Activated CD8-positive, alpha-beta memory T cell treated with anti-CD3 and anti-CD28 coated beads, Interleukin-2, amount 10 ng/mL, durations not matched to agents 7 days and 5 days (primary cell): ENCODE results near the gene NCAN. TPM values are rescaled to one million over a fixed set of nuclear protein-coding genes. Genes with fewer than 3 reads are reported as not detected.
"Not testable (repeated sequence)": the region's sequence is repeated elsewhere in the genome, so short reads cannot be mapped to it uniquely, and the experiment has no call there.

ENCODE experiments used
- ATAC-seq: fragments of 150-1000 bp; cut with Tn5 transposase; one replicate; pipeline ENCODE4 v1.10.0; 2021; ENCODE audit warnings: moderate library complexity
- CTCF ChIA-PET: fragments of 350-600 bp; sonication (Branson Sonifier 250); formaldehyde crosslinking; loops from one replicate; lab custom pipeline; 2021; ENCODE audit warnings: antibody characterized with exemption; lab: Charles Lee
- DNase-seq: peaks from one replicate; pipeline ENCODE4 v3.0.0-alpha.2; 2020
- H3K27ac Mint-ChIP-seq: one replicate; pipeline ENCODE4 v1.8.0; 2021; ENCODE audit warnings: mild to moderate bottlenecking, mixed read lengths
- H3K27me3 Mint-ChIP-seq: one replicate; pipeline ENCODE4 v1.8.0; 2021; ENCODE audit warnings: mixed read lengths
- H3K36me3 Mint-ChIP-seq: one replicate; pipeline ENCODE4 v1.8.0; 2021; ENCODE audit warnings: mild to moderate bottlenecking, mixed read lengths
- H3K4me1 Mint-ChIP-seq: one replicate; pipeline ENCODE4 v1.8.0; 2021; ENCODE audit warnings: mixed read lengths
- H3K4me3 Mint-ChIP-seq: one replicate; pipeline ENCODE4 v1.8.0; 2021; ENCODE audit warnings: mild to moderate bottlenecking, moderate library complexity, mixed read lengths
- H3K9me3 Mint-ChIP-seq: one replicate; pipeline ENCODE4 v1.8.0; 2022; ENCODE audit warnings: low read depth, mixed read lengths
- total RNA-seq, 2 experiments: library from RNA; stranded (reverse); gene quantifications; one replicate each; pipeline ENCODE4 v1.2.3, GENCODE V29; 2021

NCAN gene
- total RNA-seq, 2 experiments from 2014 or later, result 0.05 TPM; not detected in 1

- H3K36me3 Mint-ChIP-seq, result no peaks in the 10 kb centered on the region
- ATAC-seq (no peak), DNase-seq (no peak)
- no peaks in the 10 kb centered on the region for H3K9me3 Mint-ChIP-seq
- no peak overlapping the region for H3K27ac Mint-ChIP-seq
- no peak overlapping the region for H3K4me3 Mint-ChIP-seq
- CTCF ChIA-PET, result interaction anchor here (0.7 kb wide), 1 partner anchor 71 kb away, joined by 3 read pairs; no protein-coding TSS in a partner anchor
- H3K27me3 Mint-ChIP-seq, result peaks cover 38% of the 10 kb centered on the region
- H3K4me1 Mint-ChIP-seq, result no peaks in the 10 kb centered on the region
These were observed 5.3 kb downstream of the NCAN start for GRCh38 chr19:19217099-19217498.

- Mint-ChIP-seq H3K27me3 (peaks cover 26% of the 10 kb centered on the region), H3K4me3 (no peak overlapping the region), H3K9me3 (no peaks in the 10 kb centered on the region), H3K36me3 (no peaks in the 10 kb centered on the region), H3K4me1 (no peaks in the 10 kb centered on the region), H3K27ac (no peak overlapping the region)
- CTCF ChIA-PET, result no interaction called here
- ATAC-seq (no peak), DNase-seq (no peak)
These were observed 7.2 kb downstream of the NCAN start for GRCh38 chr19:19218911-19219310.

- DNase-seq, H3K4me1 Mint-ChIP-seq, H3K4me3 Mint-ChIP-seq, CTCF ChIA-PET, H3K9me3 Mint-ChIP-seq, ATAC-seq, H3K36me3 Mint-ChIP-seq, H3K27ac Mint-ChIP-seq: not testable (repeated sequence)
- H3K27me3 Mint-ChIP-seq, result peaks cover 20% of the 10 kb centered on the region
These were observed 9.2 kb downstream of the NCAN start for GRCh38 chr19:19221000-19221399.

- CTCF ChIA-PET, result no interaction called here
- no peaks in the 10 kb centered on the region for H3K9me3 Mint-ChIP-seq
These were observed 11.3 kb downstream of the NCAN start for GRCh38 chr19:19223060-19223459.

GRCh38 chr19:19223636-19224035, 11.9 kb downstream of the NCAN start:
- peaks cover 16% of the 10 kb centered on the region for H3K27me3 Mint-ChIP-seq
- ATAC-seq, result no peak
- CTCF ChIA-PET, result interaction anchor here (0.6 kb wide), 1 partner anchor 65 kb away, joined by 3 read pairs; no protein-coding TSS in a partner anchor

More at GRCh38 chr19:19223060-19223459, 11.3 kb downstream of the NCAN start:
- Mint-ChIP-seq H3K27me3 (peaks cover 14% of the 10 kb centered on the region), H3K36me3 (no peaks in the 10 kb centered on the region), H3K4me1 (peaks cover 3% of the 10 kb centered on the region), H3K4me3 (no peak overlapping the region), H3K27ac (no peak overlapping the region)
- DNase-seq, result no peak
- no peak for ATAC-seq

GRCh38 chr19:19224150-19224851, 12.5 kb downstream of the NCAN start:
- peak overlapping the region; percentile 36 for H3K4me3 Mint-ChIP-seq
- H3K27ac Mint-ChIP-seq, result no peak overlapping the region
- no peaks in the 10 kb centered on the region for H3K36me3 Mint-ChIP-seq
- peaks cover 3% of the 10 kb centered on the region for H3K4me1 Mint-ChIP-seq
- no peaks in the 10 kb centered on the region for H3K9me3 Mint-ChIP-seq
- peaks cover 20% of the 10 kb centered on the region for H3K27me3 Mint-ChIP-seq
- ATAC-seq (no peak), DNase-seq (no peak)
- CTCF ChIA-PET, result interaction anchor here (0.6 to 1.9 kb wide), 8 partner anchors 21 to 266 kb away, joined by 3 to 15 read pairs (median 6); partner anchors contain the start of gene NR2C2AP

More at GRCh38 chr19:19223636-19224035, 11.9 kb downstream of the NCAN start:
- H3K4me1 Mint-ChIP-seq, result peaks cover 3% of the 10 kb centered on the region
- H3K9me3 Mint-ChIP-seq, result no peaks in the 10 kb centered on the region
- H3K27ac Mint-ChIP-seq, result no peak overlapping the region
- H3K36me3 Mint-ChIP-seq, result no peaks in the 10 kb centered on the region
- no peak for DNase-seq
- no peak overlapping the region for H3K4me3 Mint-ChIP-seq

- CTCF ChIA-PET, result interaction anchor here (0.6 to 1.9 kb wide), 11 partner anchors 11 to 265 kb away, joined by 3 to 15 read pairs (median 5); partner anchors contain the start of genes BORCS8, NR2C2AP and RFXANK
- peak; percentile 96 for ATAC-seq
- H3K9me3 Mint-ChIP-seq, result no peaks in the 10 kb centered on the region
- H3K4me3 Mint-ChIP-seq, result peak overlapping the region; percentile 55
- H3K27ac Mint-ChIP-seq, result no peak overlapping the region
- H3K36me3 Mint-ChIP-seq, result no peaks in the 10 kb centered on the region
- peaks cover 3% of the 10 kb centered on the region for H3K4me1 Mint-ChIP-seq
- DNase-seq, result peak; percentile 84
- peaks cover 20% of the 10 kb centered on the region for H3K27me3 Mint-ChIP-seq
These were observed 13.2 kb downstream of the NCAN start for GRCh38 chr19:19224852-19225494.

GRCh38 chr19:19226204-19226603, 14.4 kb downstream of the NCAN start:
- no peak overlapping the region for H3K4me3 Mint-ChIP-seq
- CTCF ChIA-PET, result interaction anchor here (1.0 to 1.9 kb wide), 5 partner anchors 23 to 80 kb away, joined by 3 to 13 read pairs (median 5); partner anchors contain the start of genes BORCS8, NR2C2AP and RFXANK
- H3K27ac Mint-ChIP-seq, result no peak overlapping the region
- H3K9me3 Mint-ChIP-seq, result no peaks in the 10 kb centered on the region
- no peaks in the 10 kb centered on the region for H3K36me3 Mint-ChIP-seq
- H3K4me1 Mint-ChIP-seq, result peaks cover 3% of the 10 kb centered on the region
- ATAC-seq (no peak), DNase-seq (no peak)
- H3K27me3 Mint-ChIP-seq, result peaks cover 20% of the 10 kb centered on the region

GRCh38 chr19:19226663-19227062, 14.9 kb downstream of the NCAN start:
- no peak overlapping the region for H3K4me3 Mint-ChIP-seq
- H3K36me3 Mint-ChIP-seq, result no peaks in the 10 kb centered on the region
- H3K9me3 Mint-ChIP-seq, result no peaks in the 10 kb centered on the region
- DNase-seq (no peak), ATAC-seq (no peak)
- H3K27ac Mint-ChIP-seq, result no peak overlapping the region
- peaks cover 20% of the 10 kb centered on the region for H3K27me3 Mint-ChIP-seq
- peaks cover 3% of the 10 kb centered on the region for H3K4me1 Mint-ChIP-seq
- CTCF ChIA-PET, result interaction anchor here (1.1 kb wide), 1 partner anchor 11 kb away, joined by 3 read pairs; no protein-coding TSS in a partner anchor

GRCh38 chr19:19227217-19227616, 15.5 kb downstream of the NCAN start:
- Mint-ChIP-seq H3K27ac (no peak overlapping the region), H3K36me3 (no peaks in the 10 kb centered on the region), H3K4me3 (no peak overlapping the region), H3K27me3 (peaks cover 23% of the 10 kb centered on the region), H3K4me1 (peaks cover 3% of the 10 kb centered on the region), H3K9me3 (no peaks in the 10 kb centered on the region)
- CTCF ChIA-PET, result interaction anchor here (1.1 kb wide), 1 partner anchor 12 kb away, joined by 3 read pairs; no protein-coding TSS in a partner anchor
- DNase-seq (no peak), ATAC-seq (no peak)

GRCh38 chr19:19229701-19230100, 17.9 kb downstream of the NCAN start:
- Mint-ChIP-seq H3K36me3 (no peaks in the 10 kb centered on the region), H3K9me3 (no peaks in the 10 kb centered on the region), H3K4me1 (peaks cover 3% of the 10 kb centered on the region), H3K27ac (no peak overlapping the region), H3K27me3 (peaks cover 10% of the 10 kb centered on the region), H3K4me3 (no peak overlapping the region)
- DNase-seq, result no peak
- ATAC-seq, result no peak
- CTCF ChIA-PET, result interaction anchor here (0.6 to 1.8 kb wide), 2 partner anchors 55 to 122 kb away, joined by 3 to 4 read pairs; no protein-coding TSS in a partner anchor

- Mint-ChIP-seq H3K9me3 (peaks cover 2% of the 10 kb centered on the region), H3K27me3 (peaks cover 10% of the 10 kb centered on the region)
- CTCF ChIA-PET, result interaction anchor here (0.7 kb wide), 1 partner anchor 635 kb away, joined by 3 read pairs; no protein-coding TSS in a partner anchor
These were observed 19.2 kb downstream of the NCAN start for GRCh38 chr19:19230999-19231398.

GRCh38 chr19:19232261-19232721, 20.5 kb downstream of the NCAN start:
- Mint-ChIP-seq H3K4me3 (no peak overlapping the region), H3K4me1 (no peaks in the 10 kb centered on the region), H3K36me3 (no peaks in the 10 kb centered on the region), H3K27ac (no peak overlapping the region), H3K27me3 (peaks cover 10% of the 10 kb centered on the region), H3K9me3 (peaks cover 6% of the 10 kb centered on the region)
- CTCF ChIA-PET, result no interaction called here
- DNase-seq, result no peak
- ATAC-seq, result no peak

More at GRCh38 chr19:19230999-19231398, 19.2 kb downstream of the NCAN start:
- Mint-ChIP-seq H3K27ac (no peak overlapping the region), H3K4me3 (no peak overlapping the region), H3K4me1 (no peaks in the 10 kb centered on the region), H3K36me3 (no peaks in the 10 kb centered on the region)
- DNase-seq (no peak), ATAC-seq (no peak)
